Measurements from ENCODE around the gene KLHL35. TPM values are rescaled to one million over a fixed set of nuclear protein-coding genes. Genes with fewer than 3 reads are reported as not detected.

KLHL35 gene
- total RNA-seq, 1 experiment from 2014 or later, result 1.3 TPM

- peaks cover 11% of the 10 kb centered on the region for H3K4me1 Mint-ChIP-seq (ENCODE audit: low read depth, unreplicated experiment)
- H3K27me3 Mint-ChIP-seq (ENCODE audit: unreplicated experiment), result peaks cover 66% of the 10 kb centered on the region
- peak overlapping the region; percentile 53 for H3K4me3 Mint-ChIP-seq (ENCODE audit: low read depth, unreplicated experiment)
- intact Hi-C loops (cut with micrococcal nuclease; ENCODE audit: unreplicated experiment), result no loop called here
- BruUV-seq (replicated peaks), result no TSS peak
- no peaks in the 10 kb centered on the region for H3K9me3 Mint-ChIP-seq (ENCODE audit: low read depth, unreplicated experiment)
- H3K27ac Mint-ChIP-seq (ENCODE audit: unreplicated experiment), result no peak overlapping the region
- CTCF ChIA-PET, result no interaction called here
- DNase-seq, result no peak
- no peak for TF ChIP-seq CTCF (IDR thresholded peaks at IDR 0.05; ENCODE audit: unreplicated experiment)
- H3K36me3 Mint-ChIP-seq (ENCODE audit: insufficient read depth, unreplicated experiment), result peaks cover 20% of the 10 kb centered on the region
Measured at GRCh38 chr11:75431533-75432525, 1.2 kb downstream of the KLHL35 start.

GRCh38 chr11:75430714-75431532 is 2.1 kb downstream of the KLHL35 start:
- Mint-ChIP-seq H3K27me3 (ENCODE audit: unreplicated experiment) (peaks cover 61% of the 10 kb centered on the region), H3K9me3 (ENCODE audit: low read depth, unreplicated experiment) (no peaks in the 10 kb centered on the region), H3K4me3 (ENCODE audit: low read depth, unreplicated experiment) (peak overlapping the region; percentile 53), H3K36me3 (ENCODE audit: insufficient read depth, unreplicated experiment) (peaks cover 20% of the 10 kb centered on the region), H3K27ac (ENCODE audit: unreplicated experiment) (no peak overlapping the region), H3K4me1 (ENCODE audit: low read depth, unreplicated experiment) (peaks cover 11% of the 10 kb centered on the region)
- no TSS peak for BruUV-seq (replicated peaks)
- no peak for DNase-seq
- intact Hi-C loops (cut with micrococcal nuclease; ENCODE audit: unreplicated experiment), result no loop called here
- CTCF ChIA-PET, result no interaction called here
- TF ChIP-seq CTCF (IDR thresholded peaks at IDR 0.05; ENCODE audit: unreplicated experiment), result no peak

GRCh38 chr11:75429902-75430713 is 2.9 kb downstream of the KLHL35 start:
- intact Hi-C loops (cut with micrococcal nuclease; ENCODE audit: unreplicated experiment), result no loop called here
- CTCF ChIA-PET, result no interaction called here

More at GRCh38 chr11:75429902-75430713, 2.9 kb downstream of the KLHL35 start:
- Mint-ChIP-seq H3K27ac (ENCODE audit: unreplicated experiment) (no peak overlapping the region), H3K36me3 (ENCODE audit: insufficient read depth, unreplicated experiment) (peaks cover 20% of the 10 kb centered on the region), H3K9me3 (ENCODE audit: low read depth, unreplicated experiment) (no peaks in the 10 kb centered on the region), H3K27me3 (ENCODE audit: unreplicated experiment) (peaks cover 54% of the 10 kb centered on the region), H3K4me1 (ENCODE audit: low read depth, unreplicated experiment) (peaks cover 11% of the 10 kb centered on the region), H3K4me3 (ENCODE audit: low read depth, unreplicated experiment) (peak overlapping the region; percentile 53)
- BruUV-seq (replicated peaks), result no TSS peak
- DNase-seq, result peak; percentile 66
- no peak for TF ChIP-seq CTCF (IDR thresholded peaks at IDR 0.05; ENCODE audit: unreplicated experiment)

Measured in Calu3 (cell line).